ENCODE measurements around the gene SLC2A4RG. TPM values are rescaled to one million over a fixed set of nuclear protein-coding genes. Genes with fewer than 3 reads are reported as not detected.

SLC2A4RG gene
- polyA plus RNA-seq, 3 donors from 2014 or later = 1.5 to 3.6 (median 3.2) TPM

DNA sequence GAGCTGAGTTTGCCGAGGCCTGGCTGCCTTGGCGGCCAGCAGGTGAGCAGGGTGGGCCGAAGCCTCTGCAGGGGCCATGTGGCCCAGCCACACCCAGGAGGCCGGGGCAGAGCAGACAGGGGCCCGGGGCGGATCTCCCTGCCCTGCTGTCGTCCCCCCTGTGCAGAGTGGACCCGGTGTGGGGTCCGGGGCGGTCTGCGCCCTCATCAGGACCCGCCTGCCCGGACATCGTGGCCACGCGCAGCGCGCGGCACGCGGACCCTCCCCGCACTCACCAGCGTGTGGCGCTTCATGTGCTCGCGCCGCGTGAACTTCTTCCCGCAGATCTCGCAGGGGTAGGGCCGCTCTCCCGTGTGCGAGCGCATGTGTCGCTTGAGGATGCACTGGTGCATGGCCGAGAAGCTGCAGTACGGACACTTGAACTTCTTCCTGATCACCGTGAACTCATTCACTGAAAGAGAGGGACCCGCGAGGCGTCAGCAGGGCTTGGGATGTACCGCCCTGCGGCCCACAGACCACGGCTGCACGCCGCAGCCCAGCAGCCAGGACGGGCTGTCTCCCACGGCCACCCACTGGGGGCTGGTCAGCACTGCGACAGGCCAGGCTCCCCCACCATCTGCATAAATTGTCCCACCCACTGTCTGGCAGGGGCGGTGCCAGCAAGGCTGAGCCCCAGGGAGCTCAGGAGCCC lies 13.0 kb downstream of the SLC2A4RG start:
- Mint-ChIP-seq H3K9me3 (no peaks in the 10 kb centered on the region), H3K27ac (no peak overlapping the region), H3K36me3 (no peaks in the 10 kb centered on the region), H3K4me1 (peaks cover 43 to 62% of the 10 kb centered on the region in 2 donors), H3K27me3 (ENCODE audit: low read depth in 3 of 3) (peaks cover 0 to 4% (median 2%) of the 10 kb centered on the region in 3 donors), H3K4me3 (no peak overlapping the region)
- no peak for DNase-seq

- Mint-ChIP-seq H3K4me1 (peaks cover 45 to 66% of the 10 kb centered on the region in 2 donors), H3K4me3 (peak overlapping the region in 2 of 5 donors; percentile 35 to 73), H3K9me3 (no peaks in the 10 kb centered on the region), H3K27me3 (ENCODE audit: low read depth in 3 of 3) (peaks cover 0 to 4% (median 2%) of the 10 kb centered on the region in 3 donors), H3K36me3 (no peaks in the 10 kb centered on the region), H3K27ac (peak overlapping the region in 1 of 6 donors; percentile 35)
- no peak for DNase-seq
Observed at GRCh38 chr20:63753381-63753780, 13.8 kb downstream of the SLC2A4RG start.

DNA sequence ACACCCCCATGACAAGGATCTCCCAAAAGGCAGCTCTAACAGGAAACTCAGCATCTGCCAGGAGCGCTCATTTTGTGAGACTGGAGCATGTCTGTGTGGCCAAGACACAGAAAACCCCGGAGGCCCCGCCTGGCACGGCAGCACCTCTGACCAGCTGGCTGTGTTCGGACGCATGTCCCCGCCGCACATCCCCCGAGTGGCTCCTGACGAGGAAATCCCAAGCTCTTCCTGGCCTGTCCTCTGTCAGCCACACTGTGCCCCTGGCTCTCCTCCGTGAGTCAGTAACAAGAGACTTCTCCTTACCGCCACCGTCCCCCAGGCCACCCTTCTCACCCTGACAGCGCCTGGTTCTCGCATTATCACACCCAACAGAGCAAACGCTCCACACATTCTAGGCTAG lies 14.4 kb downstream of the SLC2A4RG start:
- Mint-ChIP-seq H3K27ac (peak overlapping the region in 4 of 6 donors; percentile 7 to 82 (median 47)), H3K36me3 (no peaks in the 10 kb centered on the region), H3K9me3 (no peaks in the 10 kb centered on the region), H3K4me1 (peaks cover 45 to 67% of the 10 kb centered on the region in 2 donors), H3K4me3 (peak overlapping the region in 2 of 5 donors; percentile 48 to 73), H3K27me3 (ENCODE audit: low read depth in 3 of 3) (peaks cover 0 to 6% (median 2%) of the 10 kb centered on the region in 3 donors)
- DNase-seq = no peak

- no peaks in the 10 kb centered on the region for H3K9me3 Mint-ChIP-seq
- peak overlapping the region in 3 of 5 donors; percentile 21 to 50 (median 42) for H3K4me3 Mint-ChIP-seq
- H3K27me3 Mint-ChIP-seq (ENCODE audit: low read depth in 3 of 3) = peaks cover 2 to 3% (median 2%) of the 10 kb centered on the region in 3 donors
- DNase-seq = no peak
- peaks cover 37 to 56% of the 10 kb centered on the region in 2 donors for H3K4me1 Mint-ChIP-seq
- H3K36me3 Mint-ChIP-seq = no peaks in the 10 kb centered on the region
- peak overlapping the region in 5 of 6 donors; percentile 4 to 60 (median 41) for H3K27ac Mint-ChIP-seq
Observed at GRCh38 chr20:63755933-63756647, 16.5 kb downstream of the SLC2A4RG start.

GRCh38 chr20:63756648-63756991 lies 17.0 kb downstream of the SLC2A4RG start:
- Mint-ChIP-seq H3K4me3 (peak overlapping the region in 3 of 5 donors; percentile 13 to 50 (median 21)), H3K9me3 (no peaks in the 10 kb centered on the region), H3K27me3 (ENCODE audit: low read depth in 3 of 3) (peaks cover 2 to 3% (median 2%) of the 10 kb centered on the region in 3 donors), H3K4me1 (peaks cover 35 to 54% of the 10 kb centered on the region in 2 donors), H3K36me3 (no peaks in the 10 kb centered on the region), H3K27ac (peak overlapping the region in 5 of 6 donors; percentile 4 to 60 (median 41))
- DNase-seq = peak; percentile 22 to 81 (median 79)

DNA sequence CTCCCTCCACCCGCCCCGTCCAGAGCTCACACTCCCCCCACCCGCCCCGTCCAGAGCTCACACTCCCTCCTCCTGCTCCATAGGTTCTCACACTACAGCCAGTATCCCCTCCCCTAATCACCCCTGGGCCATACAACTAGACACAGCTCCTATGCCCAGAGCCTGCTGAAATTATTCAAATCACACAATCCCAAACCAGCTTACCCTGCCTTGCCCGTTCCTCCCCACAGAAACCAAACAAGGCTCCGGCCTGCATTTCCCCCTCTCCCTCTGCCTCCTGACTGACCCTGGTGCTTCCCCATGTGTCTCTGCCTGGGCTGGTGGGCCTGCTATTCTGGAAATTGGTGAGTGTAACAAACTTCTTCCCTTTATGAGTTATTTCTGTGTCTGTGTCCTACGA lies 18.6 kb downstream of the SLC2A4RG start:
- no peaks in the 10 kb centered on the region for H3K36me3 Mint-ChIP-seq
- H3K27ac Mint-ChIP-seq = no peak overlapping the region

GRCh38 chr20:63759377-63759901 lies 19.9 kb downstream of the SLC2A4RG start:
- Mint-ChIP-seq H3K27ac (no peak overlapping the region), H3K27me3 (ENCODE audit: low read depth in 3 of 3) (peaks cover 2 to 3% (median 2%) of the 10 kb centered on the region in 3 donors), H3K36me3 (no peaks in the 10 kb centered on the region), H3K9me3 (no peaks in the 10 kb centered on the region), H3K4me3 (no peak overlapping the region), H3K4me1 (peaks cover 26 to 35% of the 10 kb centered on the region in 2 donors)
- DNase-seq = no peak

More for the DNA sequence above, 18.6 kb downstream of the SLC2A4RG start:
- H3K27me3 Mint-ChIP-seq (ENCODE audit: low read depth in 3 of 3) = peaks cover 2 to 3% (median 2%) of the 10 kb centered on the region in 3 donors
- H3K9me3 Mint-ChIP-seq = no peaks in the 10 kb centered on the region
- H3K4me1 Mint-ChIP-seq = peaks cover 35 to 47% of the 10 kb centered on the region in 2 donors
- no peak for DNase-seq
- H3K4me3 Mint-ChIP-seq = no peak overlapping the region

GRCh38 chr20:63765082-63765873 lies 25.7 kb downstream of the SLC2A4RG start:
- Mint-ChIP-seq H3K27me3 (ENCODE audit: low read depth in 3 of 3) (peaks cover 0 to 2% (median 0%) of the 10 kb centered on the region in 3 donors), H3K36me3 (no peaks in the 10 kb centered on the region), H3K4me1 (no peaks in the 10 kb centered on the region), H3K9me3 (no peaks in the 10 kb centered on the region), H3K27ac (no peak overlapping the region), H3K4me3 (no peak overlapping the region)
- no peak for DNase-seq

- Mint-ChIP-seq H3K36me3 (no peaks in the 10 kb centered on the region), H3K4me1 (no peaks in the 10 kb centered on the region)
Observed at GRCh38 chr20:63765902-63766301, 26.3 kb downstream of the SLC2A4RG start.

GRCh38 chr20:63766695-63767426 lies 27.3 kb downstream of the SLC2A4RG start:
- H3K27me3 Mint-ChIP-seq (ENCODE audit: low read depth in 3 of 3) = no peaks in the 10 kb centered on the region
- no peaks in the 10 kb centered on the region for H3K36me3 Mint-ChIP-seq
- H3K27ac Mint-ChIP-seq = no peak overlapping the region
- no peaks in the 10 kb centered on the region for H3K9me3 Mint-ChIP-seq
- H3K4me3 Mint-ChIP-seq = no peak overlapping the region
- no peaks in the 10 kb centered on the region for H3K4me1 Mint-ChIP-seq
- DNase-seq = no peak

More at GRCh38 chr20:63765902-63766301, 26.3 kb downstream of the SLC2A4RG start:
- no peak for DNase-seq
- H3K4me3 Mint-ChIP-seq = no peak overlapping the region
- no peaks in the 10 kb centered on the region for H3K9me3 Mint-ChIP-seq
- H3K27ac Mint-ChIP-seq = no peak overlapping the region
- peaks cover 0 to under 1% (median 0%) of the 10 kb centered on the region in 3 donors for H3K27me3 Mint-ChIP-seq (ENCODE audit: low read depth in 3 of 3)

GRCh38 chr20:63767456-63767855 lies 27.9 kb downstream of the SLC2A4RG start:
- no peak overlapping the region for H3K27ac Mint-ChIP-seq
- H3K27me3 Mint-ChIP-seq (ENCODE audit: low read depth in 3 of 3) = no peaks in the 10 kb centered on the region
- no peak for DNase-seq
- no peaks in the 10 kb centered on the region for H3K4me1 Mint-ChIP-seq
- no peaks in the 10 kb centered on the region for H3K9me3 Mint-ChIP-seq
- H3K4me3 Mint-ChIP-seq = no peak overlapping the region
- H3K36me3 Mint-ChIP-seq = no peaks in the 10 kb centered on the region

- no peak for DNase-seq
- Mint-ChIP-seq H3K9me3 (no peaks in the 10 kb centered on the region), H3K27me3 (ENCODE audit: low read depth in 3 of 3) (no peaks in the 10 kb centered on the region), H3K27ac (no peak overlapping the region), H3K36me3 (no peaks in the 10 kb centered on the region), H3K4me3 (no peak overlapping the region), H3K4me1 (no peaks in the 10 kb centered on the region)
Observed at GRCh38 chr20:63767886-63768285, 28.3 kb downstream of the SLC2A4RG start.
